Esophagus muscularis mucosa (tissue), 4 donors: ENCODE measurements around the gene SYNDIG1. TPM values are rescaled to one million over a fixed set of nuclear protein-coding genes. Genes with fewer than 3 reads are reported as not detected.

ENCODE experiments used
- DNase-seq: peaks from one replicate; pipeline ENCODE4 v3.0.0-alpha.2; 2017; ENCODE audit errors: extremely low spot score
- H3K27ac ChIP-seq, 4 donors: fragments of 200-600 bp; sonication (generic); replicated peaks in 1 of 4; 1 replicate in 3 of 4; 2 replicates in 1 of 4; pipeline ENCODE4 v1.5.1; 2016 to 2019; ENCODE audit warnings: mild to moderate bottlenecking in 1 of 4
- H3K27me3 ChIP-seq, 4 donors: fragments of 200-600 bp; sonication (generic); one replicate each; pipeline versions ENCODE4 v1.5.1 to v1.6.0; 2016 to 2019
- H3K36me3 ChIP-seq, 4 donors: fragments of 200-600 bp; sonication (generic); one replicate each; pipeline ENCODE4 v1.5.1; 2016 to 2019
- H3K4me1 ChIP-seq, 4 donors: fragments of 200-600 bp; sonication (generic); one replicate each; pipeline ENCODE4 v1.5.1; 2016 to 2019
- H3K4me3 ChIP-seq, 4 donors: fragments of 200-600 bp; sonication (generic); 1 replicate in 2 of 4; 2 replicates in 2 of 4; pipeline ENCODE4 v1.5.1; 2016 to 2019; ENCODE audit warnings: mild to moderate bottlenecking in 4 of 4, moderate library complexity in 1 of 4
- H3K9me3 ChIP-seq, 4 donors: fragments of 200-600 bp; sonication (generic); 1 replicate in 3 of 4; 2 replicates in 1 of 4; pipeline ENCODE4 v1.5.1; 2016 to 2019
- EP300 ChIP-seq: sonication (generic); formaldehyde crosslinking; IDR thresholded peaks from one replicate; pipeline ENCODE4 v1.6.1; 2017; ENCODE audit warnings: antibody characterized with exemption
- POLR2A ChIP-seq: fragments of 450-650 bp; IDR thresholded peaks from one replicate; pipeline ENCODE4 v1.6.1; 2017; ENCODE audit warnings: antibody characterized with exemption, moderate library complexity, mild to moderate bottlenecking, low read depth
- POLR2AphosphoS5 ChIP-seq, 2 donors: sonication (generic); formaldehyde crosslinking; IDR thresholded peaks; one replicate each; pipeline ENCODE4 v1.6.1; 2017; ENCODE audit warnings: antibody characterized with exemption in 2 of 2
- WGBS: methylation state at CpG from one replicate; pipeline ENCODE4 v1.1.5; 2018; 5-methylcytosine and 5-hydroxymethylcytosine counted together
- intact Hi-C: fragments of 100-400 bp; cut with DNase I; formaldehyde crosslinking; loops from one replicate; pipeline ENCODE4 v1.15.1; 2023
- total RNA-seq, 4 donors: library from RNA; depleted of rRNA; stranded (reverse); fragments of >200 nt; gene quantifications; one replicate each; pipeline versions ENCODE4 v1.1.0 to v1.2.1, GENCODE V29; 2016
- TF ChIP-seq, protein P1 (sequence below), 3 experiments: fragments of 200-600 bp in 2 of 3; fragments of 450-650 bp in 1 of 3; sonication (generic) in 2 of 3; IDR thresholded peaks; one replicate each; pipeline ENCODE4 v1.5.1; 2017 to 2019; ENCODE audit warnings: antibody characterized with exemption in 3 of 3, mild to moderate bottlenecking in 2 of 3, moderate library complexity in 1 of 3

The SYNDIG1 gene
- total RNA-seq, 4 donors from 2014 or later: not detected

DNA sequence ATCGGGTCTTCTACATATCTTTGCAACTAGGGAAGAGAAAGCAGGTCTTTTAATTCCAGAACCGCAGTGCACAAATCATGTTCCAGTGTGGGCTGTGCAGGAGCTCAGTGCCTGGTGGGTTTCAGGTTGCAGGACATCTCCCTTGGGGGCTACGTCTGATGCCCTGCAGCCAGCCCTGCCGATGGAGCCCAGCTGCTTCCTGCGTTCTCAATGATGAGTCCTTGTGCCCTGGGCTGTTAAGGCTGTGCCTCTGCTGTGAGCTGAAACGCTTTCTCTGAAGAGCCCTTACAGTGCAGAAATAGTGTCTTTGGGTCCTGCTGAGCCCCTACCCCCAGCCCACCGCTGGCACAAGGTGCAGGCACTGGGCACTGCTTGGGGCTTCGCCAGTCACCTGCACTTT is 192.9 kb downstream of the SYNDIG1 start:
- 77% methylated on average over 8 of the region's 8 CpGs for WGBS
- H3K27me3 ChIP-seq: peaks cover 0 to 17% (median 0%) of the 10 kb centered on the region in 4 donors
- no peak for DNase-seq
- no peak overlapping the region for H3K4me3 ChIP-seq
- H3K36me3 ChIP-seq: no peaks in the 10 kb centered on the region
- peaks cover 0 to 7% (median 0%) of the 10 kb centered on the region in 4 donors for H3K4me1 ChIP-seq
- no peak for TF ChIP-seq POLR2AphosphoS5 (IDR thresholded peaks at IDR 0.05)
- no peak for TF ChIP-seq EP300
- TF ChIP-seq, protein P1, sequence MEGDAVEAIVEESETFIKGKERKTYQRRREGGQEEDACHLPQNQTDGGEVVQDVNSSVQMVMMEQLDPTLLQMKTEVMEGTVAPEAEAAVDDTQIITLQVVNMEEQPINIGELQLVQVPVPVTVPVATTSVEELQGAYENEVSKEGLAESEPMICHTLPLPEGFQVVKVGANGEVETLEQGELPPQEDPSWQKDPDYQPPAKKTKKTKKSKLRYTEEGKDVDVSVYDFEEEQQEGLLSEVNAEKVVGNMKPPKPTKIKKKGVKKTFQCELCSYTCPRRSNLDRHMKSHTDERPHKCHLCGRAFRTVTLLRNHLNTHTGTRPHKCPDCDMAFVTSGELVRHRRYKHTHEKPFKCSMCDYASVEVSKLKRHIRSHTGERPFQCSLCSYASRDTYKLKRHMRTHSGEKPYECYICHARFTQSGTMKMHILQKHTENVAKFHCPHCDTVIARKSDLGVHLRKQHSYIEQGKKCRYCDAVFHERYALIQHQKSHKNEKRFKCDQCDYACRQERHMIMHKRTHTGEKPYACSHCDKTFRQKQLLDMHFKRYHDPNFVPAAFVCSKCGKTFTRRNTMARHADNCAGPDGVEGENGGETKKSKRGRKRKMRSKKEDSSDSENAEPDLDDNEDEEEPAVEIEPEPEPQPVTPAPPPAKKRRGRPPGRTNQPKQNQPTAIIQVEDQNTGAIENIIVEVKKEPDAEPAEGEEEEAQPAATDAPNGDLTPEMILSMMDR (IDR thresholded peaks at IDR 0.05): no peak
- no peak for TF ChIP-seq POLR2A
- no peak overlapping the region for H3K27ac ChIP-seq
- H3K9me3 ChIP-seq: no peaks in the 10 kb centered on the region
- intact Hi-C loops: no loop called here

- peaks cover 0 to 17% (median 0%) of the 10 kb centered on the region in 4 donors for H3K27me3 ChIP-seq
- intact Hi-C loops: no loop called here
- H3K27ac ChIP-seq: no peak overlapping the region
- peaks cover 0 to 7% (median 0%) of the 10 kb centered on the region in 4 donors for H3K4me1 ChIP-seq
- H3K36me3 ChIP-seq: no peaks in the 10 kb centered on the region
- DNase-seq: no peak
- no peaks in the 10 kb centered on the region for H3K9me3 ChIP-seq
- WGBS: 15% methylated on average over 11 of the region's 11 CpGs
- no peak overlapping the region for H3K4me3 ChIP-seq
- TF ChIP-seq POLR2A (no peak), POLR2AphosphoS5 (IDR thresholded peaks at IDR 0.05) (no peak), EP300 (no peak)
- TF ChIP-seq, protein P1 (IDR thresholded peaks at IDR 0.05): no peak
These were observed 193.4 kb downstream of the SYNDIG1 start for GRCh38 chr20:24662752-24663365.

- intact Hi-C loops: no loop called here
- Histone ChIP-seq H3K36me3 (no peaks in the 10 kb centered on the region), H3K27me3 (peaks cover 0 to 12% (median 0%) of the 10 kb centered on the region in 4 donors), H3K4me3 (no peak overlapping the region), H3K4me1 (peaks cover 0 to 7% (median 0%) of the 10 kb centered on the region in 4 donors), H3K27ac (no peak overlapping the region), H3K9me3 (no peaks in the 10 kb centered on the region)
- WGBS: 91% methylated on average over 5 of the region's 6 CpGs
- no peak for TF ChIP-seq EP300
- TF ChIP-seq, protein P1 (IDR thresholded peaks at IDR 0.05): no peak
- no peak for TF ChIP-seq POLR2AphosphoS5 (IDR thresholded peaks at IDR 0.05)
- no peak for TF ChIP-seq POLR2A
- DNase-seq: no peak
These were observed 194.1 kb downstream of the SYNDIG1 start for GRCh38 chr20:24663496-24663895.

- no peaks in the 10 kb centered on the region for H3K36me3 ChIP-seq
- 93% methylated on average over 16 of the region's 16 CpGs for WGBS
- H3K9me3 ChIP-seq: no peaks in the 10 kb centered on the region
- no peak overlapping the region for H3K4me3 ChIP-seq
- peaks cover 0 to 10% (median 0%) of the 10 kb centered on the region in 4 donors for H3K27me3 ChIP-seq
- intact Hi-C loops: no loop called here
- no peak for TF ChIP-seq EP300
- TF ChIP-seq, protein P1 (IDR thresholded peaks at IDR 0.05): no peak
- TF ChIP-seq POLR2A: no peak
- TF ChIP-seq POLR2AphosphoS5 (IDR thresholded peaks at IDR 0.05): no peak
- H3K4me1 ChIP-seq: peaks cover 0 to 7% (median 0%) of the 10 kb centered on the region in 4 donors
- no peak overlapping the region for H3K27ac ChIP-seq
- DNase-seq: no peak
These were observed 195.0 kb downstream of the SYNDIG1 start for GRCh38 chr20:24664266-24664986.
